Mesothelial cell of epicardium (in vitro differentiated cells): ENCODE measurements around the gene SPEN. TPM values are rescaled to one million over a fixed set of nuclear protein-coding genes. Genes with fewer than 3 reads are reported as not detected.
A peak's percentile ranks its signal among the peaks of the same experiment; 100 is the strongest.

Experiments
- DNase-seq, 2 experiments: peaks; one replicate each; pipeline ENCODE4 v3.0.0; 2021; ENCODE audit warnings: low spot score in 2 of 2; ENCODE audit not compliant: unreplicated experiment in 2 of 2
- H3K27ac Mint-ChIP-seq: 2 replicates; pipeline ENCODE4 v1.8.0; 2021; ENCODE audit warnings: mixed read lengths
- H3K27me3 Mint-ChIP-seq: 2 replicates; pipeline ENCODE4 v1.8.0; 2021; ENCODE audit warnings: low read depth, mixed read lengths
- H3K36me3 Mint-ChIP-seq: 2 replicates; pipeline ENCODE4 v1.8.0; 2021; ENCODE audit warnings: mixed read lengths
- H3K4me1 Mint-ChIP-seq: 2 replicates; pipeline ENCODE4 v1.8.0; 2021; ENCODE audit warnings: mixed read lengths
- H3K4me3 Mint-ChIP-seq: 2 replicates; pipeline ENCODE4 v1.8.0; 2021; ENCODE audit warnings: mild to moderate bottlenecking, moderate library complexity, mixed read lengths
- H3K9me3 Mint-ChIP-seq: 2 replicates; pipeline ENCODE4 v1.8.0; 2021; ENCODE audit warnings: mixed read lengths
- CTCF ChIP-seq: fragments of 200-600 bp; sonication (generic); IDR thresholded peaks from one replicate; pipeline ENCODE4 v1.5.0; 2021; ENCODE audit warnings: antibody characterized with exemption; ENCODE audit not compliant: unreplicated experiment
- total RNA-seq: library from RNA; stranded (reverse); gene quantifications from 3 replicates; pipeline ENCODE4 v1.2.1, GENCODE V29; 2021

Gene SPEN
- total RNA-seq, 1 donor from 2014 or later: 88.0 TPM

- Mint-ChIP-seq H3K4me1 (peaks cover 44% of the 10 kb centered on the region), H3K4me3 (no peak overlapping the region), H3K27me3 (no peaks in the 10 kb centered on the region)
These were observed 105.1 kb downstream of the SPEN start for GRCh38 chr1:15952317-15953258.

GRCh38 chr1:15953294-15953771 lies 105.8 kb downstream of the SPEN start:
- TF ChIP-seq CTCF: no peak
- no peak overlapping the region for H3K27ac Mint-ChIP-seq
- H3K36me3 Mint-ChIP-seq: peaks cover 5% of the 10 kb centered on the region
- H3K4me1 Mint-ChIP-seq: peaks cover 44% of the 10 kb centered on the region
- no peak overlapping the region for H3K4me3 Mint-ChIP-seq
- DNase-seq: no peak
- no peaks in the 10 kb centered on the region for H3K9me3 Mint-ChIP-seq
- H3K27me3 Mint-ChIP-seq: no peaks in the 10 kb centered on the region

More at GRCh38 chr1:15952317-15953258, 105.1 kb downstream of the SPEN start:
- DNase-seq: no peak
- Mint-ChIP-seq H3K27ac (peak overlapping the region; percentile 50), H3K36me3 (peaks cover 13% of the 10 kb centered on the region), H3K9me3 (no peaks in the 10 kb centered on the region)
- no peak for TF ChIP-seq CTCF

GRCh38 chr1:15953791-15954241 lies 106.3 kb downstream of the SPEN start:
- no peaks in the 10 kb centered on the region for H3K27me3 Mint-ChIP-seq
- no peak overlapping the region for H3K27ac Mint-ChIP-seq
- TF ChIP-seq CTCF: no peak
- no peak for DNase-seq
- peaks cover 42% of the 10 kb centered on the region for H3K4me1 Mint-ChIP-seq
- H3K4me3 Mint-ChIP-seq: no peak overlapping the region
- no peaks in the 10 kb centered on the region for H3K9me3 Mint-ChIP-seq
- H3K36me3 Mint-ChIP-seq: peaks cover 2% of the 10 kb centered on the region

- Mint-ChIP-seq H3K27me3 (no peaks in the 10 kb centered on the region), H3K4me3 (no peak overlapping the region), H3K27ac (no peak overlapping the region), H3K4me1 (peaks cover 37% of the 10 kb centered on the region), H3K9me3 (no peaks in the 10 kb centered on the region), H3K36me3 (no peaks in the 10 kb centered on the region)
- TF ChIP-seq CTCF: no peak
- no peak for DNase-seq
These were observed 106.8 kb downstream of the SPEN start for GRCh38 chr1:15954316-15954715.

GRCh38 chr1:15955552-15955951 lies 108.0 kb downstream of the SPEN start:
- Mint-ChIP-seq H3K4me3 (no peak overlapping the region), H3K27me3 (no peaks in the 10 kb centered on the region), H3K27ac (no peak overlapping the region), H3K4me1 (peaks cover 24% of the 10 kb centered on the region), H3K9me3 (no peaks in the 10 kb centered on the region), H3K36me3 (no peaks in the 10 kb centered on the region)
- DNase-seq: no peak
- TF ChIP-seq CTCF: no peak
